NCI-H1105 treated with DMSO at 0.1 percent for 48 hours (cell line): ENCODE results near the gene TMEM170B.

ENCODE experiments used
- DNase-seq: peaks from one replicate; lab custom pipeline; 2025; lab: John Stamatoyannopoulos, UW

TMEM170B gene

GRCh38 chr6:11616200-11616611 is 78.7 kb downstream of the TMEM170B start:
- DNase-seq, result no peak

- DNase-seq, result no peak
Observed at GRCh38 chr6:11618533-11618932, 81.0 kb downstream of the TMEM170B start.

DNA sequence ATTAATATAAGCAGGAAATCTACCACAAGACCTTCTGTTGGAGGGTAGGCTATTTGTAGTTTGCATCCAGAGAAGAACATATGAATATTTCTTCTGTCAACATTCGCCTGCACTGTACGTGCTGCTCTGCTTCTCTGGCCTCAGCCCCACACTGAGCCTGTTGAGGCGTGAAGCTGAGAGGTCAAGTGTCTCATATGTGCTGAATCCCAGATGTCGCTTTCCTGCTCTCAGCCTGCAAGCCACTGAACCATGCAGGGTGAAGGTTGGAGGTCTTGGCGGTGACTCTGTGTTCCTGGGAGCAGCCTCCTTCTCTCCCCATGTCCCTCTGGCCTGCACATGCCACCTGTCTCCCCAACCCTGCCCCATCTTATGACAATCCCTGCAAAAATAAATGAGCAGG is 83.6 kb downstream of the TMEM170B start:
- no peak for DNase-seq

DNA sequence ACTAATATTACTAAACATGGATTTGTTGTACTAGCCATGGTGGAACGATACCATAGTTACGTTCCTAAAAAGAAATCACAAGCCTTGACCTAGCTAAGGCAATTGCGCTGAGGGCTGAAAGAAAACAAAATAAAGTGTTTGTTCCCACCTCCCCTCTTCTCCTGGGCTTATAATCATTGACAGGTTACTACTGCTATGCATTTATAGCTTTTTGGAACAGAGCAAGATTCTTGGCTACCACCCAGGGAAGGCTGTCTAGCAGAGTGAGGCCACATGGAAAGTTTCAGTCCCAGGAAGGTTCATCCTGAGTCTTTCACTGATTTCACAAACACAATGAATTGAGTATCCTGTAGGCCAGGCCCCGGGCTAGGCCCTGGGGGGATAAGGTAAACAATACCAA is 84.6 kb downstream of the TMEM170B start:
- no peak for DNase-seq

GRCh38 chr6:11623272-11623671 is 85.7 kb downstream of the TMEM170B start:
- DNase-seq, result no peak

GRCh38 chr6:11625302-11625701 is 87.8 kb downstream of the TMEM170B start:
- DNase-seq, result no peak

DNA sequence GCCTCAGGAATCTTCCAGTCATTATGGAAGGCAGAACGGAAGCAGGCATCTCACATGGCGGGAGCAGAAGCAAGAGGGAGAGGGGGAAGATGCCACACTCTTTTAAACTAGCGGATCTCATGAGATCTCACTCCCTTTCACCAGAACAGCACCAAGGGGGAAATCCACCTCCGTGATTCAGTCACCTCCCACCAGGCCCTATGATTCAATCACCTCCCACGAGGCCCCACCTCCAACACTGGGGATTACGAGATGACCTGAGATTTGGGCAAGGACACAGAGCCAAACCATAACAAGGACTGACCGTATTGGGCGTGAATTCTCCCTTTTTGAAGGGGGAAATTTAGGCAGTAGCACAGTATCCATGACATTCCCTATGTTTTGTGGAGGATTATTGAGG is 88.8 kb downstream of the TMEM170B start:
- DNase-seq, result no peak

DNA sequence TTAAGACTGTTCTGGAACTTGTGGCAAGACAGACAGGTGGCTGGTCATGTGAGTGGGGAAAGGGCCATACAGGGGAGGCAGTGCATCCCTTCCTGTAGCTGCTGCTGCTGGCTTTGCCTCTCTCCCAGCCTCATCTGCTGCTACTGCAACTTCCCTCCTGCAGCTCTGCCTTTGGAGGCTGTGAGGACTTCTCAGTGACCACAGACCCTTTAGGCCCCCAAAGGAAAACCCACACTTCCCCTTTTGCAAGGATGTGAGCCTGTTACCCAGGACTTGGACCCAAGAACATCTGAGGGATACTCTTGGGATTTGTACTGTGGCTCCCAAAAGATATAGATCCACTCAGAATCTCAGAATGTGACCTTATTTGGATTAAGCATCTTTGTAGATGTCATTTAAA is 91.0 kb downstream of the TMEM170B start:
- no peak for DNase-seq

DNA sequence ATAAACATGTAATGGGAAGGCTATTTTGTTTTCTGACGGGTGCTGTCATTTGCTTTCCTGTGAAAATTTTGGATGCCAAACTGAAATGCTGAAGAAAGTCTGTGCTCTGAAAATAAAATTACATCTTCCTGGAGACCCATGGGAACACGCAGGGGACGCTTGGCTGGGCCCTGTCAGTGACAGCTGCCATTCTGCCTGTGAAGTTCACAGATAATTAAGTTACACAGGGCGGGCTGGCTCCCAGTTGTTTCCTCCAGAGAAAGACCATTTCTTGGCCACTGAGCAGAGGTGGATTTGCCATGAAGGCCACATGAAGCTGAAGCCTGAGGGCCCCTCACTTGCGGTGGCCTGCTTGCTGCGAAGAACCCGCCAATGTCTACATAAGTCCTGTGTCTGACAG is 93.5 kb downstream of the TMEM170B start:
- no peak for DNase-seq

DNA sequence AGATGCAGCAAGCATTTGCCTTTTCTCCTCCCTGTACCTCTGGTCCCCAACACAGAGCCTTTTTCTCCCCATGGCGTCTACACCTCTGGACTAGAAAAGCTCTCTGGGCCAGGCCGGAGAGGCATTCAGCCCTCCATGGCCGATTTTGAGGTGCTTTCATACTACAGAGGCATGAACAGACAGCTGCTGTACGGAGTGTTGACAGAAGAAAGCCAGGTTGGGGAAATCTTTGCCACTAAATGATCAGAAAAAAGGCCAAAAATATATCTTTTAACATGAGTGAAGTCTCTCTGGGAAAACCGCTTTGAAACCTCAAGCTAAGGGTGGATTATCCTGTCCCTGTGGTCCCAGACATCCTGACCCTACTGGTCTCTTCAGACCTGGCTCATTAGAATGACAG is 94.0 kb downstream of the TMEM170B start:
- no peak for DNase-seq

DNA sequence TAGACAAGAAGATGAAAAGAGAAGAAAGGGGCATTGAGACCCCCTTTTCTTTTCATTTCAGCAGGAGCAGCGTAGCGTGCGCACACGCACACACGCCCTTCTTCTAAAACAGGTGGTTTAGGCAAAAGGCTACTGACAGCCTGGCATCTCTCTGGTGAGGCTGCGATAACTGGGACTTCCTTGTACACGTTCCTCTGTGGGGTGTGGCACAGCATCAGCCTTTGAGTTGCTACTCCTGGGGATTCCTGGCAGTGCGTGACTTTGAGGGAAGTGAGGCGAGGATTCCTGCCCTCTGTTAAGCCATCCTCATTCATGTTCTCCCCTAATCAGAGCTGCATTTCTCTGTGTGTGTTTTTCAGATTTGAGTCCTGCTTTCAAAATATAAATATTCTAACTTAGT is 94.7 kb downstream of the TMEM170B start:
- DNase-seq, result no peak

GRCh38 chr6:11632795-11633511 is 95.4 kb downstream of the TMEM170B start:
- no peak for DNase-seq
